Transverse colon (tissue), 4 donors: Measurements from ENCODE around the gene IGLL1. TPM values are rescaled to one million over a fixed set of nuclear protein-coding genes. Genes with fewer than 3 reads are reported as not detected.
"Not testable (repeated sequence)": the region's sequence is repeated elsewhere in the genome, so short reads cannot be mapped to it uniquely, and the experiment has no call there.

Experiments
- DNase-seq: peaks from one replicate; pipeline ENCODE4 v3.0.0-alpha.2; 2019
- H3K27ac ChIP-seq, 4 donors: fragments of 200-600 bp; sonication (generic); 2 replicates each; pipeline ENCODE4 v1.5.1; 2016 to 2018; ENCODE audit warnings: inconsistent platforms in 4 of 4
- H3K27me3 ChIP-seq: fragments of 200-600 bp; sonication (generic); 2 replicates; pipeline ENCODE4 v1.5.1; 2017; ENCODE audit warnings: inconsistent platforms
- H3K36me3 ChIP-seq, 4 donors: fragments of 200-600 bp; sonication (generic); 2 replicates each; pipeline ENCODE4 v1.5.1; 2017 to 2019; ENCODE audit warnings: inconsistent platforms in 4 of 4
- H3K4me1 ChIP-seq, 4 donors: fragments of 200-600 bp; sonication (generic); 2 replicates each; pipeline ENCODE4 v1.5.1; 2017 to 2020; ENCODE audit warnings: inconsistent platforms in 4 of 4
- H3K4me3 ChIP-seq, 4 donors: fragments of 200-600 bp; sonication (generic); 1 replicate in 1 of 4; 2 replicates in 3 of 4; pipeline versions ENCODE4 v1.5.1 to v1.6.1; 2017 to 2019; ENCODE audit warnings: inconsistent platforms in 4 of 4
- H3K9me3 ChIP-seq, 2 donors: fragments of 200-600 bp; sonication (generic); 2 replicates each; pipeline ENCODE4 v1.5.1; 2017 to 2019; ENCODE audit warnings: inconsistent platforms in 2 of 2
- CTCF ChIP-seq, 5 experiments: fragments of 200-600 bp in 3 of 5; fragments of 450-650 bp in 2 of 5; sonication (generic) in 3 of 5; IDR thresholded peaks; 1 replicate in 2 of 5; 2 replicates in 3 of 5; pipeline ENCODE4 v1.5.1; 2016 to 2017; ENCODE audit warnings: antibody characterized with exemption in 5 of 5, inconsistent platforms in 3 of 5, mild to moderate bottlenecking in 2 of 5, moderate library complexity in 1 of 5
- EP300 ChIP-seq: sonication (generic); formaldehyde crosslinking; IDR thresholded peaks from one replicate; pipeline ENCODE4 v1.6.1; 2017; ENCODE audit warnings: antibody characterized with exemption, low read depth
- POLR2A ChIP-seq: fragments of 450-650 bp; IDR thresholded peaks from one replicate; pipeline ENCODE4 v1.6.1; 2016; ENCODE audit warnings: antibody characterized with exemption, mild to moderate bottlenecking, moderate library complexity
- POLR2AphosphoS5 ChIP-seq, 3 donors: sonication (generic); formaldehyde crosslinking; IDR thresholded peaks; one replicate each; pipeline ENCODE4 v1.6.1; 2016; ENCODE audit warnings: antibody characterized with exemption in 3 of 3
- WGBS, 2 donors: methylation state at CpG; one replicate each; pipeline ENCODE4 v1.1.5; 2018; ENCODE audit warnings: low coverage in 1 of 2; 5-methylcytosine and 5-hydroxymethylcytosine counted together
- in situ Hi-C, 4 donors: fragments of 200-750 bp; cut with MboI; loops; one replicate each; pipeline versions ENCODE4 v1.15.0 to v1.15.1; 2017; ENCODE audit warnings: low sequenced_read_pairs in 3 of 4, low pct_ligation_motif_present in 1 of 4, low pct_unique_long_range_greater_than_20kb in 1 of 4
- intact Hi-C: fragments of 100-400 bp; cut with DNase I; formaldehyde crosslinking; loops from one replicate; pipeline ENCODE4 v1.15.1; 2023; ENCODE audit warnings: low total_unique reads
- total RNA-seq, 4 donors: library from RNA; depleted of rRNA; stranded (reverse); fragments of >200 nt; gene quantifications; one replicate each; pipeline ENCODE4 v1.1.0, GENCODE V29; 2016

Gene IGLL1
- total RNA-seq, 4 donors from 2014 or later = not detected

- no peak for DNase-seq
- no peaks in the 10 kb centered on the region for H3K27me3 ChIP-seq
- H3K27ac ChIP-seq = no peak overlapping the region
- WGBS, 2 donors = 83% methylated on average over 4 to 19 of the region's 20 CpGs
- in situ Hi-C loops = no loop called here
- intact Hi-C loops = no loop called here
- H3K36me3 ChIP-seq = no peaks in the 10 kb centered on the region
- H3K4me1 ChIP-seq = no peaks in the 10 kb centered on the region
- H3K9me3 ChIP-seq = no peaks in the 10 kb centered on the region
- no peak overlapping the region for H3K4me3 ChIP-seq
- TF ChIP-seq POLR2A (no peak), CTCF (IDR thresholded peaks at IDR 0.05) (no peak), EP300 (no peak), POLR2AphosphoS5 (IDR thresholded peaks at IDR 0.05) (no peak)
Measured at GRCh38 chr22:23606204-23607131, 26.4 kb upstream of the IGLL1 start.

GRCh38 chr22:23604939-23605712, 25.0 kb upstream of the IGLL1 start:
- Histone ChIP-seq H3K4me1 (no peaks in the 10 kb centered on the region), H3K27me3 (no peaks in the 10 kb centered on the region), H3K9me3 (no peaks in the 10 kb centered on the region), H3K27ac (no peak overlapping the region), H3K36me3 (no peaks in the 10 kb centered on the region), H3K4me3 (no peak overlapping the region)
- WGBS, 2 donors = 76% methylated on average over 8 of the region's 8 CpGs; no CpG with 5 or more reads in 1 of the 2 donors
- TF ChIP-seq EP300 (no peak), POLR2AphosphoS5 (IDR thresholded peaks at IDR 0.05) (no peak), POLR2A (no peak), CTCF (IDR thresholded peaks at IDR 0.05) (no peak)
- intact Hi-C loops = no loop called here
- no peak for DNase-seq
- in situ Hi-C loops = no loop called here

GRCh38 chr22:23603266-23603665, 23.2 kb upstream of the IGLL1 start:
- in situ Hi-C loops = no loop called here
- no peak for TF ChIP-seq POLR2AphosphoS5 (IDR thresholded peaks at IDR 0.05)
- no peak for TF ChIP-seq POLR2A
- TF ChIP-seq EP300 = no peak
- no peak for TF ChIP-seq CTCF (IDR thresholded peaks at IDR 0.05)
- 90 to 100% methylated on average over 3 to 7 of the region's 7 CpGs for WGBS, 2 donors

GRCh38 chr22:23598805-23599518, 18.9 kb upstream of the IGLL1 start:
- Histone ChIP-seq H3K36me3 (no peaks in the 10 kb centered on the region), H3K27me3 (no peaks in the 10 kb centered on the region), H3K27ac (no peak overlapping the region), H3K9me3 (no peaks in the 10 kb centered on the region), H3K4me1 (no peaks in the 10 kb centered on the region), H3K4me3 (no peak overlapping the region)
- no peak for DNase-seq
- in situ Hi-C loops (loop anchor here in 2 of 4 donors (10.0 to 25.0 kb wide), 2 partner anchors 54 to 187 kb away; no protein-coding TSS in a partner anchor), intact Hi-C loops (no loop called here)
- TF ChIP-seq EP300 = no peak
- no peak for TF ChIP-seq CTCF (IDR thresholded peaks at IDR 0.05)
- TF ChIP-seq POLR2AphosphoS5 (IDR thresholded peaks at IDR 0.05) = no peak
- no peak for TF ChIP-seq POLR2A
- WGBS, 2 donors = 92 to 93% methylated on average over 2 to 9 of the region's 9 CpGs

More at GRCh38 chr22:23603266-23603665, 23.2 kb upstream of the IGLL1 start:
- Histone ChIP-seq H3K9me3 (no peaks in the 10 kb centered on the region), H3K4me3 (no peak overlapping the region), H3K27me3 (no peaks in the 10 kb centered on the region), H3K4me1 (no peaks in the 10 kb centered on the region), H3K27ac (no peak overlapping the region), H3K36me3 (no peaks in the 10 kb centered on the region)
- intact Hi-C loops = no loop called here
- no peak for DNase-seq

GRCh38 chr22:23597576-23598268, 17.6 kb upstream of the IGLL1 start:
- H3K4me1 ChIP-seq, H3K27ac ChIP-seq, H3K4me3 ChIP-seq, H3K9me3 ChIP-seq, H3K27me3 ChIP-seq, H3K36me3 ChIP-seq, DNase-seq, intact Hi-C loops: not testable (repeated sequence)
- in situ Hi-C loops = loop anchor here in 2 of 4 donors (10.0 to 25.0 kb wide), 2 partner anchors 53 to 185 kb away; no protein-coding TSS in a partner anchor
- 93% methylated on average over 3 of the region's 7 CpGs; no CpG with 5 or more reads in 1 of the 2 donors for WGBS, 2 donors
